ENCODE measurements around the gene CCDC191. TPM values are rescaled to one million over a fixed set of nuclear protein-coding genes. Genes with fewer than 3 reads are reported as not detected.

The CCDC191 gene
- total RNA-seq, 2 experiments from 2014 or later, result 3.6 to 3.7 TPM

GRCh38 chr3:114025451-114025850 is 30.9 kb downstream of the CCDC191 start:
- H3K27ac Mint-ChIP-seq, result no peak overlapping the region
- H3K4me3 Mint-ChIP-seq, result no peak overlapping the region
- intact Hi-C loops (cut with DNase I, micrococcal nuclease), result no loop called here
- CTCF ChIA-PET, result no interaction called here
- TF ChIP-seq CTCF (IDR thresholded peaks at IDR 0.05), result no peak
- H3K36me3 Mint-ChIP-seq (ENCODE audit: low read depth), result peaks cover 11% of the 10 kb centered on the region
- ATAC-seq (ENCODE audit: poor library complexity), result no peak
- no peak for DNase-seq
- Histone ChIP-seq H3K27ac (ENCODE audit: low read depth in 1 of 2, low read length in 2 of 2) (no peak overlapping the region), H3K9me3 (ENCODE audit: control insufficient read depth in 1 of 2, insufficient read depth in 1 of 2, low read length in 2 of 2) (no peaks in the 10 kb centered on the region), H3K36me3 (ENCODE audit: insufficient read depth, low read length) (no peaks in the 10 kb centered on the region), H3K27me3 (ENCODE audit: control insufficient read depth in 1 of 2, insufficient read depth in 2 of 2, low read length in 2 of 2) (no peaks in the 10 kb centered on the region), H3K4me3 (ENCODE audit: low read length) (no peak overlapping the region), H3K4me1 (ENCODE audit: insufficient read depth, low read length) (no peaks in the 10 kb centered on the region)
- H3K27me3 Mint-ChIP-seq, result no peaks in the 10 kb centered on the region
- POLR2A ChIA-PET, result no interaction called here
- no peaks in the 10 kb centered on the region for H3K4me1 Mint-ChIP-seq (ENCODE audit: low read depth)
- peaks cover 2% of the 10 kb centered on the region for H3K9me3 Mint-ChIP-seq

- TF ChIP-seq CTCF (IDR thresholded peaks at IDR 0.05), result no peak
- intact Hi-C loops (cut with DNase I, micrococcal nuclease), result no loop called here
- no peak overlapping the region for H3K4me3 ChIP-seq (ENCODE audit: low read length)
- Mint-ChIP-seq H3K4me1 (ENCODE audit: low read depth) (no peaks in the 10 kb centered on the region), H3K4me3 (no peak overlapping the region), H3K9me3 (peaks cover 2% of the 10 kb centered on the region), H3K27ac (no peak overlapping the region), H3K36me3 (ENCODE audit: low read depth) (peaks cover 4% of the 10 kb centered on the region), H3K27me3 (no peaks in the 10 kb centered on the region)
- no peaks in the 10 kb centered on the region for H3K27me3 ChIP-seq (ENCODE audit: control insufficient read depth in 1 of 2, insufficient read depth in 2 of 2, low read length in 2 of 2)
- no peaks in the 10 kb centered on the region for H3K9me3 ChIP-seq (ENCODE audit: control insufficient read depth in 1 of 2, insufficient read depth in 1 of 2, low read length in 2 of 2)
- CTCF ChIA-PET, result no interaction called here
- no peaks in the 10 kb centered on the region for H3K36me3 ChIP-seq (ENCODE audit: insufficient read depth, low read length)
- no peaks in the 10 kb centered on the region for H3K4me1 ChIP-seq (ENCODE audit: insufficient read depth, low read length)
- no peak for DNase-seq
- ATAC-seq (ENCODE audit: poor library complexity), result no peak
- no peak overlapping the region for H3K27ac ChIP-seq (ENCODE audit: low read depth in 1 of 2, low read length in 2 of 2)
- POLR2A ChIA-PET, result no interaction called here
Observed at GRCh38 chr3:114022145-114022802, 34.1 kb downstream of the CCDC191 start.

GRCh38 chr3:114020907-114021306 is 35.4 kb downstream of the CCDC191 start:
- Mint-ChIP-seq H3K36me3 (ENCODE audit: low read depth) (peaks cover 4% of the 10 kb centered on the region), H3K27ac (no peak overlapping the region), H3K4me1 (ENCODE audit: low read depth) (no peaks in the 10 kb centered on the region), H3K9me3 (peaks cover 2% of the 10 kb centered on the region), H3K27me3 (no peaks in the 10 kb centered on the region), H3K4me3 (no peak overlapping the region)
- DNase-seq (no peak), ATAC-seq (ENCODE audit: poor library complexity) (no peak)
- POLR2A ChIA-PET, result no interaction called here
- Histone ChIP-seq H3K4me1 (ENCODE audit: insufficient read depth, low read length) (no peaks in the 10 kb centered on the region), H3K36me3 (ENCODE audit: insufficient read depth, low read length) (no peaks in the 10 kb centered on the region), H3K9me3 (ENCODE audit: control insufficient read depth in 1 of 2, insufficient read depth in 1 of 2, low read length in 2 of 2) (no peaks in the 10 kb centered on the region), H3K27ac (ENCODE audit: low read depth in 1 of 2, low read length in 2 of 2) (no peak overlapping the region), H3K4me3 (ENCODE audit: low read length) (no peak overlapping the region), H3K27me3 (ENCODE audit: control insufficient read depth in 1 of 2, insufficient read depth in 2 of 2, low read length in 2 of 2) (no peaks in the 10 kb centered on the region)
- TF ChIP-seq CTCF (IDR thresholded peaks at IDR 0.05), result no peak
- intact Hi-C loops (cut with DNase I, micrococcal nuclease), result no loop called here
- CTCF ChIA-PET, result no interaction called here
